Measurements from ENCODE around the gene SDK1.

GRCh38 chr7:4079956-4080355, 778.9 kb downstream of the SDK1 start:
- TF ChIP-seq, protein P1, sequence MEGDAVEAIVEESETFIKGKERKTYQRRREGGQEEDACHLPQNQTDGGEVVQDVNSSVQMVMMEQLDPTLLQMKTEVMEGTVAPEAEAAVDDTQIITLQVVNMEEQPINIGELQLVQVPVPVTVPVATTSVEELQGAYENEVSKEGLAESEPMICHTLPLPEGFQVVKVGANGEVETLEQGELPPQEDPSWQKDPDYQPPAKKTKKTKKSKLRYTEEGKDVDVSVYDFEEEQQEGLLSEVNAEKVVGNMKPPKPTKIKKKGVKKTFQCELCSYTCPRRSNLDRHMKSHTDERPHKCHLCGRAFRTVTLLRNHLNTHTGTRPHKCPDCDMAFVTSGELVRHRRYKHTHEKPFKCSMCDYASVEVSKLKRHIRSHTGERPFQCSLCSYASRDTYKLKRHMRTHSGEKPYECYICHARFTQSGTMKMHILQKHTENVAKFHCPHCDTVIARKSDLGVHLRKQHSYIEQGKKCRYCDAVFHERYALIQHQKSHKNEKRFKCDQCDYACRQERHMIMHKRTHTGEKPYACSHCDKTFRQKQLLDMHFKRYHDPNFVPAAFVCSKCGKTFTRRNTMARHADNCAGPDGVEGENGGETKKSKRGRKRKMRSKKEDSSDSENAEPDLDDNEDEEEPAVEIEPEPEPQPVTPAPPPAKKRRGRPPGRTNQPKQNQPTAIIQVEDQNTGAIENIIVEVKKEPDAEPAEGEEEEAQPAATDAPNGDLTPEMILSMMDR (IDR thresholded peaks at IDR 0.05; ENCODE audit: extremely low read depth in 1 of 2, insufficient read depth in 1 of 2, low read depth in 1 of 2, low read length in 2 of 2) = no peak
- no peak for TF ChIP-seq POLR2A (IDR thresholded peaks at IDR 0.05; ENCODE audit: low read depth, low read length)

Data from endothelial cell of umbilical vein (primary cell).